ENCODE measurements around the gene PLPP1. TPM values are rescaled to one million over a fixed set of nuclear protein-coding genes. Genes with fewer than 3 reads are reported as not detected.
A peak's percentile ranks its signal among the peaks of the same experiment; 100 is the strongest.
"Not testable (repeated sequence)": the region's sequence is repeated elsewhere in the genome, so short reads cannot be mapped to it uniquely, and the experiment has no call there.

Gene PLPP1
- total RNA-seq, 1 experiment from 2014 or later = 35.4 TPM

DNA sequence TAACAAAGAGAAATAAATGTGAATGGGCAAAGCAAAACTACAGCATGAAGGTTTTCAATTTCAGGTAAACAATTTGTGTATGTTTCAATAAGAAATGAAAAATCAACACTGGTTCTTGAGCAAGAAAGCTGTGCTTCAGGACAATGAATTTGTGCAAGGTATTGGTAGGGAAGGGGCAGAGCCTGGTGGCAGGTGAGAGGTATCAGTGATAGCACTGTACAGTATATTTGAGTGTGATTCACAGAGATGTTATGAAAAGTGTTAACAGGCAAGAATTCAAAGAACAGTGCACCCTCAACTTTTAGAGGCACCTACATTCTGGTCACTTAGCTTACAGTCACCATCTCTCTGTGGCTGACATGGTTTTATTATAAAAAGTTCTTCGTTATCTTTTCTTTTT is 25.7 kb downstream of the PLPP1 start:
- no peak overlapping the region for H3K27ac ChIP-seq

DNA sequence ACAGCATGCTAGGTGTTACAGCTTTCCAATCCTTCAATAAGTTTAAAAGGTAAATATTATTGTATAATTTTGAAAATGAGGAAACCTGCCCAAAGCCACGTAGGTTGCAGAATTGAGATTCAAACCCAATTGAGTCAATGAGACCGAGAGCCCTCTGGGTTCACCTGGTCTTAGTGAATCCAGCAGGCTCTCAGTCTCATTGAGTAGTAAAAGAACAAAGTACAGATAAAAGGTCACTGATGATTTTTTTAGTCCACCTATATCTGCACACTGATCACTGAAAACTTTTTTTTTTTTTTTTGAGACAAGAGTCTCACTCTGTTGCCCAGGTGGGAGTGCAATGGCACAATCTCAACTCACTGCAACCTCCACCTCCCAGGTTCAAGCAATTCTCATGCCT is 27.2 kb downstream of the PLPP1 start:
- Histone ChIP-seq H3K27me3 (replicated peaks) (no peaks in the 10 kb centered on the region), H3K4me3 (no peak overlapping the region), H3K36me3 (no peaks in the 10 kb centered on the region), H3K9me3 (replicated peaks) (no peaks in the 10 kb centered on the region), H3K4me1 (replicated peaks) (no peaks in the 10 kb centered on the region), H3K27ac (no peak overlapping the region)
- no peak for DNase-seq (ENCODE audit: low read depth in 1 of 2, low spot score in 2 of 2)

More for the DNA sequence above, 25.7 kb downstream of the PLPP1 start:
- Histone ChIP-seq H3K9me3 (replicated peaks) (no peaks in the 10 kb centered on the region), H3K4me1 (replicated peaks) (no peaks in the 10 kb centered on the region), H3K27me3 (replicated peaks) (no peaks in the 10 kb centered on the region), H3K36me3 (no peaks in the 10 kb centered on the region), H3K4me3 (no peak overlapping the region)
- no peak for DNase-seq (ENCODE audit: low read depth in 1 of 2, low spot score in 2 of 2)

DNA sequence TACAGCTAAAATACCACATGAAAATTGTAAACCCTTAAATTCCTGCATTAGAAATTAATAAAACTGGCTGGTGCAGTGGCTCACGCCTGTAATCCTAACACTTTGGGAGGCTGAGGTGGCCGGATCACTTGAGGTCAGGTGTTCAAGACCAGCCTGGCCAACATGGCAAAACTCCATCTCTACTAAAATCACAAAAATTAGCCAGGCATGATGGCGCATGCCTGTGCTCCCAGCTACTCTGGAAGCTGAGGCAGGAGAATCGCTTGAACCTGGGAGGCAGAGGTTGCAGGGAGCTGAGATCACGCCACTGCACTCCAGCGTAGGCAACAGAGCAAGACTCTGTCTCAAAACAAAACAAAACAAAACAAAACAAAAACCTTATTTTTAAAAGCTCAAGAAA is 29.1 kb downstream of the PLPP1 start:
- not testable (repeated sequence) for H3K9me3 ChIP-seq (replicated peaks)

DNA sequence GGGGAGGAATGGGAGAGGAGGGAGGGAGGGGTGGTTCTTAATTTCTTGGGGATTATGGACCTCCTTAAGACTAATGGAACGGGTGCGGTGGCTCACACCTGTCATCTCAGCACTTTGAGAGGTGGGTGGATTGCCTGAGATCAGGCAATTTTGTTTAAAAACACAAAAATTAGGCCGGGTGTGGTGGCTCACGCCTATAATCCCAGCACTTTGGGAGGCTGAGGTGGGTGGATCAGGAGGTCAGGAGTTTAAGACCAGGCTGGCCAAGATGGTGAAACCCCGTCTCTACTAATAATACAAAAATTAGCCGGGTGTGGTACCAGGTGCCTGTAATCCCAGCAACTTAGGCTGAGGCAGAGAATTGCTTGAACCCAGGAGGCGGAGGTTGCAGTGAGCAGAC is 30.8 kb downstream of the PLPP1 start:
- H3K4me3 ChIP-seq; H3K27me3 ChIP-seq (replicated peaks); H3K36me3 ChIP-seq; H3K9me3 ChIP-seq (replicated peaks); DNase-seq (ENCODE audit: low read depth in 1 of 2, low spot score in 2 of 2); H3K4me1 ChIP-seq (replicated peaks); H3K27ac ChIP-seq: not testable (repeated sequence)

More for the DNA sequence above, 29.1 kb downstream of the PLPP1 start:
- not testable (repeated sequence) for H3K27ac ChIP-seq; DNase-seq (ENCODE audit: low read depth in 1 of 2, low spot score in 2 of 2); H3K4me3 ChIP-seq; H3K27me3 ChIP-seq (replicated peaks); H3K36me3 ChIP-seq; H3K4me1 ChIP-seq (replicated peaks)

DNA sequence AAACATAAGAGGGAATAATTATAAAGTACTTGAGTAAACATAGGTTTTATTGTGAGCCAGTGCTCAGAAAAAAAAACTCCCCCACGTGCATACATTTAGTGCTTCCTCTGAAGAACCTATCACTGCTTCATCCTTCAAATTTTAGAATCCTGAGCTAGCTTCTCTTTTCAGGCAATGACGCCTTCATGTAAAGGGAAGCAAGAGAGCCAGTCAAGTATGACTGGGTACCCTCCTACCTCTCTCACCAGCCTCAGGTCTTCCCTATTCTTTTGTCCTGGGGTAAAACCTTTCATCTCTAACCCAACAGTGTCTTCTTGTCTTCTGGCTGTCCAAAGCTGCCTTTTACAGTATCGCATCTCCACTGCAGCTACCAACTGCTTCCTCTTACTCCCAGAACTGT is 32.0 kb downstream of the PLPP1 start:
- Histone ChIP-seq H3K9me3 (replicated peaks) (no peaks in the 10 kb centered on the region), H3K36me3 (no peaks in the 10 kb centered on the region), H3K4me1 (replicated peaks) (peaks cover 16% of the 10 kb centered on the region), H3K27ac (no peak overlapping the region), H3K27me3 (replicated peaks) (no peaks in the 10 kb centered on the region), H3K4me3 (no peak overlapping the region)
- DNase-seq (ENCODE audit: low read depth in 1 of 2, low spot score in 2 of 2) = no peak

DNA sequence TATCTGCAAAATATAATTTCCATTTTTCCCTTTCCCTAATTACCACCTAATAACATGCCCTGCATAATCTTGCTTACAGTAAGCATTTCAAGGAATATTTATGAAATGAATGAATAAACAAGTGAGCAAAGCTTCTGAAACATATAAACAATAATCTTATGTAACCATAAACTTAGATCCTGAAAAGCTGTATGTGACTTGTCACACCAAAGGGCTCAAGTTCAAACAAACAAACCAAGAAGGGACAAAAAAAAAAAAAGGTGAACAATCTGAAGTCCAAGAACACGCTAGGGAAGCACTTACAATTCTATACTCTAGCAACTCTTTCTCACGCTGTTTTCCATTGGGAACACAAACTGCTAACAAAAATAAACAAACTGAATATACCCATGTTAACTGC is 36.3 kb downstream of the PLPP1 start:
- no peaks in the 10 kb centered on the region for H3K9me3 ChIP-seq (replicated peaks)
- no peak overlapping the region for H3K4me3 ChIP-seq
- DNase-seq (ENCODE audit: low read depth in 1 of 2, low spot score in 2 of 2) = peak in 1 of 2 experiments; percentile 18
- H3K27ac ChIP-seq = no peak overlapping the region
- no peaks in the 10 kb centered on the region for H3K27me3 ChIP-seq (replicated peaks)
- no peaks in the 10 kb centered on the region for H3K36me3 ChIP-seq
- H3K4me1 ChIP-seq (replicated peaks) = peaks cover 19% of the 10 kb centered on the region

GRCh38 chr5:55497712-55498111 is 37.1 kb downstream of the PLPP1 start:
- Histone ChIP-seq H3K27ac (no peak overlapping the region), H3K36me3 (no peaks in the 10 kb centered on the region), H3K27me3 (replicated peaks) (no peaks in the 10 kb centered on the region), H3K9me3 (replicated peaks) (no peaks in the 10 kb centered on the region), H3K4me1 (replicated peaks) (peaks cover 19% of the 10 kb centered on the region), H3K4me3 (no peak overlapping the region)
- no peak for DNase-seq (ENCODE audit: low read depth in 1 of 2, low spot score in 2 of 2)

- no peak overlapping the region for H3K4me3 ChIP-seq
- H3K27me3 ChIP-seq (replicated peaks) = no peaks in the 10 kb centered on the region
- H3K27ac ChIP-seq = no peak overlapping the region
- H3K36me3 ChIP-seq = no peaks in the 10 kb centered on the region
- DNase-seq (ENCODE audit: low read depth in 1 of 2, low spot score in 2 of 2) = no peak
- H3K4me1 ChIP-seq (replicated peaks) = peaks cover 19% of the 10 kb centered on the region
- no peaks in the 10 kb centered on the region for H3K9me3 ChIP-seq (replicated peaks)
Observed at GRCh38 chr5:55495216-55495615, 39.5 kb downstream of the PLPP1 start.

- no peak overlapping the region for H3K4me3 ChIP-seq
- H3K4me1 ChIP-seq (replicated peaks) = no peaks in the 10 kb centered on the region; the same call in 1 of the 2 replicates
- H3K27ac ChIP-seq = no peak overlapping the region
- no peaks in the 10 kb centered on the region for H3K36me3 ChIP-seq
- no peaks in the 10 kb centered on the region for H3K9me3 ChIP-seq (replicated peaks)
- no peaks in the 10 kb centered on the region for H3K27me3 ChIP-seq (replicated peaks)
- DNase-seq (ENCODE audit: low read depth in 1 of 2, low spot score in 2 of 2) = no peak
Observed at GRCh38 chr5:55492449-55492848, 42.3 kb downstream of the PLPP1 start.

DNA sequence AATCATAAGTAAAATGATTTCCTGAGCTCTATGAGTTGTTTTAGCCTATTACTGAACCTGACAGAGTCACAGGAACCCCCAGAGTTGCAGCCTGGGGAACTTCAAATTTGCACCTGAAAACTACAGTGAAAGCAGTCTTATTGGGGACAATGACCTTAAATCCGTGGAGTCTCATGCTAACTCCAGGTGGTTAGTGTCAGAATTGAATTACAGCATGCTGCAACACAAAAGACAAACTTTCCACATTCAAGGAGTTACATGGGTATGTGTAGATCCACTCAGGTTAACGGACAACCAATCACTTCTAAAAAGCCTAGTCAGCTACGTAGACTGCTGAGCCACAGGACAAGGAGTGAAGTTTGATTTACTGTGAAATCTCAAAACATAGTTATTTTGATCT is 49.7 kb downstream of the PLPP1 start:
- Histone ChIP-seq H3K9me3 (replicated peaks) (no peaks in the 10 kb centered on the region), H3K27ac (no peak overlapping the region), H3K4me1 (replicated peaks) (peaks cover 10% of the 10 kb centered on the region), H3K27me3 (replicated peaks) (no peaks in the 10 kb centered on the region), H3K36me3 (no peaks in the 10 kb centered on the region), H3K4me3 (no peak overlapping the region)
- DNase-seq (ENCODE audit: low read depth in 1 of 2, low spot score in 2 of 2) = no peak

GRCh38 chr5:55484531-55484930 is 50.2 kb downstream of the PLPP1 start:
- no peak overlapping the region for H3K27ac ChIP-seq

DNA sequence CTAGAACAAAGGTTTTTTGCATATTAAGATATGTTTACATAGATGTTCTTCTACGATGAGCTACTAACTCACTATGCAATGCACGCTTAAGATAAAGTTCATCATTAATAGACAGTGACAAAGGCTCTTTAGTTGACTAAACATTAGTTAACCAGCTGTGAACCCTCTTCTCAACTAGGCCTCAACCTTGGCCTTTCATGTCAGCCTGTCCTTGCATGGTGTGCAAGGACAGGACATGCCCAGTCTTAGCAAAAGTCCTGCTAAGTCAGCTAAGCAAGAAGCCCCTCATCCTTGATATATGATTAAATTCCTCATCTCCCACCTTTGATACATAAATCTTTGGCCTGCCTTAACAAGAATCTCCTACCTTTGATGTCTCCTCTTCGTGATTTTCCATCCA is 50.9 kb downstream of the PLPP1 start:
- no peak for DNase-seq (ENCODE audit: low read depth in 1 of 2, low spot score in 2 of 2)
- no peaks in the 10 kb centered on the region for H3K27me3 ChIP-seq (replicated peaks)
- H3K4me1 ChIP-seq (replicated peaks) = peaks cover 10% of the 10 kb centered on the region
- no peak overlapping the region for H3K4me3 ChIP-seq
- H3K36me3 ChIP-seq = no peaks in the 10 kb centered on the region
- no peak overlapping the region for H3K27ac ChIP-seq
- no peaks in the 10 kb centered on the region for H3K9me3 ChIP-seq (replicated peaks)

More at GRCh38 chr5:55484531-55484930, 50.2 kb downstream of the PLPP1 start:
- H3K4me1 ChIP-seq (replicated peaks) = peaks cover 10% of the 10 kb centered on the region
- no peak overlapping the region for H3K4me3 ChIP-seq
- H3K36me3 ChIP-seq = no peaks in the 10 kb centered on the region
- H3K27me3 ChIP-seq (replicated peaks) = no peaks in the 10 kb centered on the region
- H3K9me3 ChIP-seq (replicated peaks) = no peaks in the 10 kb centered on the region
- no peak for DNase-seq (ENCODE audit: low read depth in 1 of 2, low spot score in 2 of 2)

- no peak overlapping the region for H3K4me3 ChIP-seq
- H3K36me3 ChIP-seq = no peaks in the 10 kb centered on the region
- peaks cover 10% of the 10 kb centered on the region for H3K4me1 ChIP-seq (replicated peaks)
- no peaks in the 10 kb centered on the region for H3K27me3 ChIP-seq (replicated peaks)
- DNase-seq (ENCODE audit: low read depth in 1 of 2, low spot score in 2 of 2) = no peak
- H3K27ac ChIP-seq = no peak overlapping the region
- no peaks in the 10 kb centered on the region for H3K9me3 ChIP-seq (replicated peaks)
Observed at GRCh38 chr5:55481293-55481855, 53.4 kb downstream of the PLPP1 start.

GRCh38 chr5:55480781-55481180 is 54.0 kb downstream of the PLPP1 start:
- no peaks in the 10 kb centered on the region for H3K27me3 ChIP-seq (replicated peaks)
- DNase-seq (ENCODE audit: low read depth in 1 of 2, low spot score in 2 of 2) = no peak
- no peak overlapping the region for H3K4me3 ChIP-seq
- peaks cover 10% of the 10 kb centered on the region for H3K4me1 ChIP-seq (replicated peaks)
- no peaks in the 10 kb centered on the region for H3K36me3 ChIP-seq
- H3K9me3 ChIP-seq (replicated peaks) = no peaks in the 10 kb centered on the region
- H3K27ac ChIP-seq = no peak overlapping the region

GRCh38 chr5:55472642-55473041 is 62.1 kb downstream of the PLPP1 start:
- Histone ChIP-seq H3K27me3 (replicated peaks) (no peaks in the 10 kb centered on the region), H3K36me3 (no peaks in the 10 kb centered on the region), H3K27ac (no peak overlapping the region), H3K4me1 (replicated peaks) (no peaks in the 10 kb centered on the region), H3K4me3 (no peak overlapping the region), H3K9me3 (replicated peaks) (no peaks in the 10 kb centered on the region)
- DNase-seq (ENCODE audit: low read depth in 1 of 2, low spot score in 2 of 2) = no peak

Measured in SJSA1 (cell line).